Karpas-422 (cell line): Measurements from ENCODE around the gene UFD1. TPM values are rescaled to one million over a fixed set of nuclear protein-coding genes. Genes with fewer than 3 reads are reported as not detected.
"Not testable (repeated sequence)": the region's sequence is repeated elsewhere in the genome, so short reads cannot be mapped to it uniquely, and the experiment has no call there.

Source experiments
- DNase-seq: peaks from one replicate; pipeline ENCODE4 v3.0.0-alpha.2; 2015
- H2AFZ ChIP-seq: fragments of 200-600 bp; sonication (generic); 2 replicates; pipeline ENCODE4 v1.6.1; 2014; ENCODE audit warnings: antibody characterized with exemption, low read length, mixed read lengths
- H3K27ac ChIP-seq: fragments of 200-600 bp; sonication (generic); 2 replicates; pipeline ENCODE4 v1.5.1; 2014; ENCODE audit warnings: mild to moderate bottlenecking, low read length, moderate library complexity
- H3K27me3 ChIP-seq: fragments of 200-600 bp; sonication (generic); 2 replicates; pipeline ENCODE4 v1.6.1; 2014; ENCODE audit warnings: low read length, mixed read lengths
- H3K36me3 ChIP-seq: fragments of 200-600 bp; sonication (generic); 2 replicates; pipeline ENCODE4 v1.6.1; 2014; ENCODE audit warnings: low read length, mixed read lengths; ENCODE audit not compliant: insufficient read depth
- H3K4me1 ChIP-seq: fragments of 200-600 bp; sonication (generic); 2 replicates; pipeline ENCODE4 v1.6.1; 2014; ENCODE audit warnings: mild to moderate bottlenecking, low read length, mixed read lengths
- H3K4me2 ChIP-seq: fragments of 200-600 bp; sonication (generic); 2 replicates; pipeline ENCODE4 v1.6.1; 2014; ENCODE audit warnings: low read length, low read depth, mild to moderate bottlenecking; ENCODE audit not compliant: poor library complexity, severe bottlenecking
- H3K4me3 ChIP-seq: fragments of 200-600 bp; sonication (generic); 2 replicates; pipeline ENCODE4 v1.5.1; 2014; ENCODE audit warnings: mild to moderate bottlenecking, antibody characterized with exemption, low read length, mixed read lengths
- H3K79me2 ChIP-seq: fragments of 200-600 bp; sonication (generic); 2 replicates; pipeline ENCODE4 v1.6.1; 2014; ENCODE audit warnings: mild to moderate bottlenecking, low read length, mixed read lengths
- H3K9ac ChIP-seq: fragments of 200-600 bp; sonication (generic); 2 replicates; pipeline ENCODE4 v1.6.0; 2014; ENCODE audit warnings: low read length
- H3K9me2 ChIP-seq: fragments of 200-600 bp; sonication (generic), shearing (Covaris generic); replicated peaks from 2 replicates; pipeline ENCODE4 v1.6.0; 2014; ENCODE audit warnings: mild to moderate bottlenecking, low read length, moderate library complexity; ENCODE audit not compliant: insufficient read depth
- H3K9me3 ChIP-seq: fragments of 300-700, 200-600 bp; sonication (generic); 2 replicates; pipeline ENCODE4 v1.6.1; 2014; ENCODE audit warnings: low read length, mixed read lengths
- H4K20me1 ChIP-seq: fragments of 200-600 bp; sonication (generic); 2 replicates; pipeline ENCODE4 v1.6.1; 2014; ENCODE audit warnings: mild to moderate bottlenecking, antibody characterized with exemption, low read length, low read depth; ENCODE audit not compliant: insufficient read depth
- total RNA-seq: library from RNA; depleted of rRNA; stranded (reverse); fragments of >200 nt; shearing (Covaris generic); gene quantifications from 2 replicates; pipeline ENCODE4 v1.2.3, GENCODE V29; 2014; ENCODE audit warnings: low replicate concordance

The UFD1 gene
- total RNA-seq, 1 experiment from 2014 or later: 91.5 TPM

DNA sequence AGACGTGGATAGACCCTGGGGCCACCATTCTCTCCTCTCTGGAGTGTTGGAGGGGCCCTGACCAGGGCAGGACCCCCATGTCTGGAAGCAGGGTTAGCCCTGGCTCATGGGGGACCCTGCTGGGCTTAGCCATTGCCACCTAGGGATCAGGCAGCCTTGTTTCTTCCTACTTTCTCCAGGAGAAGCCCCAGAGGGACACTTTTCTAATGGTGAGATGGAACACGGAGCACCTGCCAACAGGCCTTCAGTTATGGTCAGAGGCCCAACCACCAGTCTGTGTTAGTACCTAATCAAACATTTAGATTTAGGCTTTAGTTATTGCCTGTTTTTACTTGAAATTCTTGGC is 29.6 kb downstream of the UFD1 start:
- H3K9ac ChIP-seq: peak overlapping the region; percentile 86
- H3K36me3 ChIP-seq: peaks cover 34% of the 10 kb centered on the region
- H3K9me2 ChIP-seq: no peaks in the 10 kb centered on the region
- no peaks in the 10 kb centered on the region for H3K27me3 ChIP-seq
- no peaks in the 10 kb centered on the region for H3K9me3 ChIP-seq
- no peak overlapping the region for H2AFZ ChIP-seq
- H3K4me3 ChIP-seq: peak overlapping the region; percentile 93; the same call in 1 of the 2 replicates
- no peaks in the 10 kb centered on the region; the same call in 1 of the 2 replicates for H4K20me1 ChIP-seq
- peaks cover 39% of the 10 kb centered on the region for H3K79me2 ChIP-seq
- DNase-seq: no peak
- peak overlapping the region; percentile 85 for H3K4me2 ChIP-seq
- H3K27ac ChIP-seq: peak overlapping the region; percentile 40; the same call in 1 of the 2 replicates
- H3K4me1 ChIP-seq: peaks cover 41% of the 10 kb centered on the region

DNA sequence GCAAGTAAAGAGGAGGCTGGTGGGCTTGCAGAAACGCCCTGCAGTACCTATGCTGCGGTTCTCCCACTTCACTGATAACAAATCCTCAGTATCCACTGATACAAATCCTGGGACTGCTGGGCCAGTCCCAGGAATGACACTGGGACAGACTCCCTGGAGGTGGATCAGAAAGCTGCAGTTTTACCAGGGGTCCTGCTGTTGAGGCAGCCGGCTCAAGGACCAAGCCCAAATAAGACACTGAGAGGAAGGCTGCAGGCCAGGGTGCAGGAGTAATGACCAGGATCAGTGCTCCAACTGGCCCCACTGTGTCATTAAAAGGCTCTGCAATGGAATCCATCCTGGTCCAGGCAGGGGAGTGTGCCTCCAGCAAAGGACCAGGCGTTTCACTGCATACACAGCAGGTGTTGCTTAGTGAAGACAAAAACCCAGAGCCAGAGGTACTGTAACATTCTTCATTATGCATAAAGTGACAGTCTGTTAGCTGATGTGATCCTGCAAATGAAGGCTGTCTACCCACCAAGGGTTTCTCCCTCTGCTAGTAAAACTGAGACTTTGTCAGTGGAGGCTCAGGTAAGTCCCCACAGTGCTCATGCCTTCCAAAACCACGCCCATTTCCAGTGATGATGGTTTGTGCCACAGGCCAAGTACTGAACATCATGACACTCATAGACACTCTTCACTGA is 30.1 kb downstream of the UFD1 start:
- no peaks in the 10 kb centered on the region for H3K27me3 ChIP-seq
- H3K36me3 ChIP-seq: peaks cover 37% of the 10 kb centered on the region
- no peak overlapping the region for H2AFZ ChIP-seq
- H3K4me1 ChIP-seq: peaks cover 42% of the 10 kb centered on the region
- no peaks in the 10 kb centered on the region; the same call in 1 of the 2 replicates for H4K20me1 ChIP-seq
- peak overlapping the region; percentile 86 for H3K9ac ChIP-seq
- peak; percentile 56 for DNase-seq
- H3K4me2 ChIP-seq: peak overlapping the region; percentile 85
- peak overlapping the region; percentile 93 for H3K4me3 ChIP-seq
- no peaks in the 10 kb centered on the region for H3K9me3 ChIP-seq
- H3K27ac ChIP-seq: peak overlapping the region; percentile 78; the same call in 1 of the 2 replicates
- H3K9me2 ChIP-seq: no peaks in the 10 kb centered on the region
- H3K79me2 ChIP-seq: peaks cover 44% of the 10 kb centered on the region

DNA sequence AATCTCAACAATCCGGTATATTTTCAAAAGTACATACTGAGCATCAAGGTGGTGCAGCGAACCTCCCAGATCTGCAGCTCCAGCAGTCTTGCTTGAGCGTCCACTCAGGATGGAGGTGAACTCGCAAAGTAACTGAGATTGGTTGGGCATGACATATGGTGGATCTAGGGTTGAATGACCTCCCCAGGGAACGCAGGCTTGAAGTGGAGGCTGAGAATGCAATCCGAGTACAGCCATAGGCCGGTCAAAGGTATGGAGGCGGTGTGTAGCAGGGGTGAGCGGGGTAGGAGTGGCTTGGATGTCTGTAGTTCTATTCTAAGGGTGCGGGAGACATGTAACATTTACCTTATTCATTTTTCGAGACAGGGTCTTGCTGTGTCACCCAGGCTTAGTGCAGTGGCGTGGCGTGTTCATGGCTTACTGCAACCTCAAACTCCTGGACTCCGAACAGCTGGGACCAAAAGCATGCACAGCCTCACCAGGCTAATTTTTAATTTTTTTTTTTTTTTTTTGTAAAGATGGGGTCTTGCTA is 30.9 kb downstream of the UFD1 start:
- H3K27me3 ChIP-seq: no peaks in the 10 kb centered on the region
- no peaks in the 10 kb centered on the region for H3K9me2 ChIP-seq
- 0 out of 2 replicates have a peak overlapping the region, but pooled peaks have one; percentile 16 for H2AFZ ChIP-seq
- H3K9ac ChIP-seq: peak overlapping the region; percentile 86
- peak overlapping the region; percentile 93 for H3K4me3 ChIP-seq
- H3K27ac ChIP-seq: peak overlapping the region; percentile 78
- peaks cover 51% of the 10 kb centered on the region for H3K79me2 ChIP-seq
- H3K4me1 ChIP-seq: peaks cover 42% of the 10 kb centered on the region
- peak overlapping the region; percentile 85 for H3K4me2 ChIP-seq
- peaks cover 38% of the 10 kb centered on the region for H3K36me3 ChIP-seq
- H4K20me1 ChIP-seq: no peaks in the 10 kb centered on the region; the same call in 1 of the 2 replicates
- no peaks in the 10 kb centered on the region for H3K9me3 ChIP-seq
- peak; percentile 95 for DNase-seq

DNA sequence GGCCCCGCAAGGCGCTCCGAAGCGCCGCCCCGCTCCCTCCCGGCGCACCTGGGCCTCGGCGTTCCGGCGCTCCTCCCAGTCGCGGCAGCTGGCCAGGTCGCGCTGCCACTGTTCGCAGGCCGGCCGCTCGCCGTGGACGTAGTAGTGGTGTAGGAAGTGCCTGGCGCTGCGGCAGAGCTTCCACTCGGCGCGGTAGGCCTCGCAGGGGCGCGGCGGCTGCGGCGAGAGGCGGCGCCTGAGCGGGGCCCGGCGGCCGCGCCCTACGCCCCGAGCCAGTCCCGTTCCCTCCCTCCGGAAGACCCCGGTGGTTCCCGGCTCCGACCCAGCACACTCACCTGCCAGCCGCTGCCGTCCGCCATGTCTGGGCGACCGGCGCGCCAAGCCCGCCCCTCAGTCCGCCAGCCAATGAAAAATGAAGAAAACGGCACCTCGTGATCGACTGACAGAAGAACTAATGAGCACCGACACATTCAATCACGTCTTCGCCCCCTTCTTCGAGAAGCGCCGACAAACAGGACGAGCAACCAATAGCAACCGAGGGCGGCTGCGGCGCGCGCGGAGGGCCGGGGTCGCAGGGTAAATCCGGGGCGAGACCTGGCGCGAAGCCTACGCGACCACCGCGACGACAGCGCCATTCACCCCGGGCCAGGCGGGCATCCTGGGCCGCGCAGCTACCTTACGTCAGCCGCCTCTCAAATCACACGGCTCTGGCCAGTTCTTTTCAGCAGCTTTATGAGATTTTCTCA is 31.5 kb downstream of the UFD1 start, which contains the start of gene C22orf39:
Gene C22orf39, minus strand, starts transcription at position 382 of the 746 bp plus-strand sequence. Its CDS starts 23 bp downstream, at position 359.
- peak; percentile 96 for DNase-seq
- Histone ChIP-seq H2AFZ (0 out of 2 replicates have a peak within 1 kb of the TSS, but pooled peaks have one; percentile 16), H3K4me3 (peak within 1 kb of the TSS; percentile 93), H3K9ac (peak within 1 kb of the TSS; percentile 86), H3K4me2 (peak within 1 kb of the TSS; percentile 85), H3K79me2 (peaks cover 57% of the 10 kb centered on the region), H4K20me1 (no peaks in the 10 kb centered on the region; the same call in 1 of the 2 replicates), H3K36me3 (peaks cover 35% of the 10 kb centered on the region), H3K4me1 (peaks cover 42% of the 10 kb centered on the region), H3K9me2 (no peaks in the 10 kb centered on the region), H3K27me3 (no peaks in the 10 kb centered on the region), H3K27ac (peak within 1 kb of the TSS; percentile 78), H3K9me3 (no peaks in the 10 kb centered on the region)

DNA sequence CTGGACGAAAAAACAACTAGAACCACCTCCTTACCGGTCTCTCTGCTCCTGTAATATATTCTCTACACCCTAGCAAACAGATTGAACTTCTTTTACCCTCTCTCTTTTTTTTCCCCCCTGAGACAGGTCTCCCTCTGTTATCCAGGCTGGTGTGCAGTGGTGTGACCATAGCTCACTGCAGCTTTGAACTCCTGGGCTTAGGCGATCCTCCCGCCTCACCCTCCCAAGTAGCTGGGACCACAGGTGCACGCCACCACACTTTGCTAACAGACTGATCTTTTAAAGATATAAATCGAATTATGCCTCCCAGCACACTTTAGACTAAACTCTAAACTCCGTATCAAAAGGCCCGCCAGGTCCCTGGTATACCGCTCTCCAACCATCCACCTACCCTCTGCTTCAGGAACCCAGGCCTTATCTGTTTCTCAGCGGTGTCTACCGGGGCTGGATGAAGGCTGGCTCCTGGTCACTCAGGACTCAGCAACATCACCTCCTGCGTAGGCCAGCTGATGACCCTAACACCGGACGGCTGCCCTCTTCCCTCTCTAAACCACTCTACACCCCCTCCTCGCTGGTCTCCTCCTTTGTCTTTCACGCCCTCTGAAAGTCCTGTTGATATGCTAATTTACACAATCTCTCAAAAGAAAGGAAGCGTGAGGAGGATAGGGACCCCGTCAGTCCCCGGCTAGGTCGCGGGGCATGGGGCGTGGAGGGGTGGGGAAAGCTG is 32.2 kb downstream of the UFD1 start:
- Histone ChIP-seq H3K27ac (peak overlapping the region; percentile 78), H2AFZ (no peak overlapping the region), H3K4me1 (peaks cover 42% of the 10 kb centered on the region), H3K4me3 (peak overlapping the region; percentile 93), H3K79me2 (peaks cover 64% of the 10 kb centered on the region), H3K9me3 (no peaks in the 10 kb centered on the region), H4K20me1 (peaks cover 3% of the 10 kb centered on the region; the same call in 1 of the 2 replicates), H3K27me3 (no peaks in the 10 kb centered on the region), H3K9ac (peak overlapping the region; percentile 86), H3K9me2 (no peaks in the 10 kb centered on the region), H3K4me2 (peak overlapping the region; percentile 85), H3K36me3 (peaks cover 34% of the 10 kb centered on the region)
- no peak for DNase-seq

DNA sequence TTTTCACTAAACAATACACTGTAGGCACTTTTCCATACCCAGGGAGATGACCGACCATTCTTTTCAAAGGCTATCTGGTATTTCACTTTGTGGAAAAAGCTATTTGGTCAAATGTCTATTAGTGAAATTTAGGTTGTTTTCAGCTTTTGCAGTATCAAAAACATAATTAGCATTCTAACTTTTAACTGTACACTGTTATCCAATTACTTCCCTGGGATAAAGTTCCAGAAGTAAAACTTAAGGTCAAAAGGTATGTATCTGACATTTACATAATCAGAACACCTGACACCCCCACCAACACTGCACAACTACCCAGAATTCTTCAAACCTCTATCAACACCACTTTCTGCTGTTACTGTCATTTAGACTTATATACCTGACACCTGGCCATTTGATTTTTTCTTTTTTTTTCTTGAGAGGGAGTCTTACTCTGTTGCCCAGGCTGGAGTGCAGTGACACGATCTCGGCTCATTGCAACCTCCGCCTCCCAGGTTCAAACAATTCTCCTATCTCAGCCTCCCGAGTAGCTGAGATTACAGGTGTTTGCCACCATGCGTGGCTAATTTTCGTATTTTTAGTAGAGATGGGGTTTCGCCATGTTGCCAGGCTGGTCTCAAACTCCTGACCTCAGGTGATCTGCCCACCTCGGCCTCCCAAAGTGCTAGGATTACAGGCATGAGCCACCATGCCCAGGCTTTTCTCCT is 33.6 kb downstream of the UFD1 start:
- H3K9me3 ChIP-seq, H3K9ac ChIP-seq, H3K27me3 ChIP-seq, H2AFZ ChIP-seq, H3K27ac ChIP-seq, H4K20me1 ChIP-seq, H3K9me2 ChIP-seq, H3K4me3 ChIP-seq, DNase-seq: not testable (repeated sequence)
- Histone ChIP-seq H3K4me2 (peak overlapping the region; percentile 85), H3K4me1 (peaks cover 42% of the 10 kb centered on the region), H3K36me3 (peaks cover 31% of the 10 kb centered on the region), H3K79me2 (peaks cover 76% of the 10 kb centered on the region)

DNA sequence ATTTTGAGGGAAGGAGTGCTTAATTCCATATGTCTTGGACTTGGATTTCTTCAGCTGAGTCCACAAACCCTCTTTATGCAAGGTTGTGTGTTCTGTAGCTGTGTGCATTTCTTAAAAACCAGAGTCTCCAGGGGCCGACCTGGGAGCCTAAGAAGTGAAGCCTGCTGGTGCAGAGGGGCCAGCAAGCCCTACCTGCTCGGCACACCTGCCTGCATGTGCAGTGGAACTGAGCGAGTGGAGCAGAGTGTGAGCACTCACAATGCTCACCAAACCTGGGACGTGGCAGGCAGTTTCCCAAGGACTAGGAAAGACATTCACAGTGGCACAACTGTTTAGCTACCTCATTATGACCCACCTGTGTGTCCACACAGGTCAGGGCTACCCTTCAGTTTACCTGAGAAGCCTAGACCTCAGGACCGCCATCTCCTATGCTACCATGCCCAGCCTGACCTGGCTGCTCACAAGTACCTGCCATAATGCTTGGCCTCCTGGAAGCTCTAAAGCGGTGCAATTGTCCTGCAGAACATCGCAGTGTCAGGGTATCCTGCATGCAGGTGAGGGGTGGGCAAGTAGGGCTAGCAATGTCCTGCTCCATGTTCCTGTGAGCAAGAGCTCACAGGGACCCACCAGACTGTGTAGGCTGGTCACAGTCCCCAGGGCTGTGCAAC is 35.3 kb downstream of the UFD1 start:
- Histone ChIP-seq H3K9me3 (no peaks in the 10 kb centered on the region), H3K79me2 (peaks cover 79% of the 10 kb centered on the region), H3K9ac (no peak overlapping the region), H3K9me2 (no peaks in the 10 kb centered on the region), H3K4me3 (no peak overlapping the region), H4K20me1 (0 out of 2 replicates have a peak, but pooled peaks cover 8% of the 10 kb centered on the region), H2AFZ (no peak overlapping the region), H3K4me1 (peaks cover 28% of the 10 kb centered on the region), H3K4me2 (no peak overlapping the region), H3K36me3 (peaks cover 24% of the 10 kb centered on the region), H3K27me3 (no peaks in the 10 kb centered on the region), H3K27ac (no peak overlapping the region)
- DNase-seq: no peak
